ENCODE data around the gene PLCB1. TPM values are rescaled to one million over a fixed set of nuclear protein-coding genes. Genes with fewer than 3 reads are reported as not detected.

PLCB1 gene
- total and polyA plus RNA-seq, 3 experiments from 2014 or later: 8.5 to 9.9 (median 8.8) TPM

GRCh38 chr20:8870652-8871051, 738.6 kb downstream of the PLCB1 start:
- H3K9me3 Mint-ChIP-seq: peaks cover 0 to 2% (median 0%) of the 10 kb centered on the region in 5 donors
- POLR2A ChIA-PET: no interaction called here
- peaks cover 0 to 4% (median 2%) of the 10 kb centered on the region in 3 donors for H3K36me3 Mint-ChIP-seq

DNA sequence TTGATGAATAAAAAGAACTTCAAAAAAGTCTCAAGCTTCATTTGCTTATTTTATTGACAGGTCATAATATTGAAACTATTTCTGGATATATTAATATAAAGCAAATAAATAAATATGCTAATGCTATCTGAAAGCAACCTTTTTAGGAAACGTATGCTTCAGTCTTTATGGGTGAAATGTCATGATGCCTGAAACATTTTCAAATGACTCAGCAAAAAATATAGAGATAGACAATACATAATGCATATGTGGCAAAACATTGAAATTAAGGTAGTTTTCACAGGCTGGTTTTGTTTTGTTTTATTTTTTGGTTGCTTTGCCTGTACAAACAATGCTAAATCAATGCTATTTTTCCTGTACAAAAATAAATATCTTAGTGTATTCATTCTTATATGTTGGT, 742.4 kb downstream of the PLCB1 start:
- no peak overlapping the region for H3K27ac Mint-ChIP-seq
- Histone ChIP-seq H3K4me3 (ENCODE audit: low read length) (no peak overlapping the region), H3K27me3 (ENCODE audit: insufficient read depth, low read length, poor library complexity, severe bottlenecking) (no peaks in the 10 kb centered on the region), H3K9me3 (ENCODE audit: low read length) (no peaks in the 10 kb centered on the region), H3K36me3 (ENCODE audit: insufficient read depth, low read length) (no peaks in the 10 kb centered on the region), H3K4me1 (ENCODE audit: insufficient read depth, low read length) (no peaks in the 10 kb centered on the region), H3K27ac (ENCODE audit: low read depth, low read length) (no peak overlapping the region)
- H3K4me3 Mint-ChIP-seq: no peak overlapping the region
- H3K27me3 Mint-ChIP-seq: no peaks in the 10 kb centered on the region
- H3K9me3 Mint-ChIP-seq: no peaks in the 10 kb centered on the region
- H3K36me3 Mint-ChIP-seq: peaks cover 0 to 4% (median 2%) of the 10 kb centered on the region in 3 donors
- ChIA-PET CTCF (no interaction called here), POLR2A (no interaction called here)
- no peak for DNase-seq
- H3K4me1 Mint-ChIP-seq: no peaks in the 10 kb centered on the region

More at GRCh38 chr20:8870652-8871051, 738.6 kb downstream of the PLCB1 start:
- CTCF ChIA-PET: interaction anchor here (0.6 kb wide), 1 partner anchor 31 kb away, joined by 4 read pairs; no protein-coding TSS in a partner anchor
- no peaks in the 10 kb centered on the region for H3K4me1 Mint-ChIP-seq
- no peaks in the 10 kb centered on the region for H3K27me3 ChIP-seq (ENCODE audit: insufficient read depth, low read length, poor library complexity, severe bottlenecking)
- H3K4me1 ChIP-seq (ENCODE audit: insufficient read depth, low read length): no peaks in the 10 kb centered on the region
- H3K9me3 ChIP-seq (ENCODE audit: low read length): no peaks in the 10 kb centered on the region
- no peak overlapping the region for H3K4me3 Mint-ChIP-seq
- no peak overlapping the region for H3K4me3 ChIP-seq (ENCODE audit: low read length)
- H3K27ac ChIP-seq (ENCODE audit: low read depth, low read length): no peak overlapping the region
- H3K27me3 Mint-ChIP-seq: no peaks in the 10 kb centered on the region
- no peaks in the 10 kb centered on the region for H3K36me3 ChIP-seq (ENCODE audit: insufficient read depth, low read length)
- DNase-seq: no peak
- H3K27ac Mint-ChIP-seq: no peak overlapping the region

DNA sequence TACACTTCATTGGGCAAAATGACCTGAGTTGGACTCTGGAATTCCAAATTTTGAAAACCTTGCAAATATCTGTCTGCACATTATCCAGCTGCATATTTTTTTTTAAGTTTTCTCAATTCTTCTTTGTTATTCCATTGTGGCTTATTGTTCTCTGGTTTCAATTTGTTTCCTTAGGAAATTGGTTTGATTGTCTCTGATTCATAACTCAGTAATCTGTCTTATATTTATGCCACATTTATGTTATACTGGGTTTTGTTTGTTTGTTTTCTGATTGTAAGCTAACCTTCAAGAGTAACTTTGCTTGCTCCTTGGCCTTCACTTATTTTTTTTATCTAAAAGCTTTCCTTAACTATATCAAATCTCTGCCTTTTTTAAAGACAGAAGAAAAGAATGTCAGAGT, 743.5 kb downstream of the PLCB1 start:
- no peak overlapping the region for H3K4me3 Mint-ChIP-seq

GRCh38 chr20:8876366-8876765, 744.3 kb downstream of the PLCB1 start:
- Mint-ChIP-seq H3K4me1 (no peaks in the 10 kb centered on the region), H3K36me3 (peaks cover 2 to 7% (median 6%) of the 10 kb centered on the region in 3 donors), H3K9me3 (no peaks in the 10 kb centered on the region), H3K4me3 (no peak overlapping the region), H3K27ac (no peak overlapping the region), H3K27me3 (no peaks in the 10 kb centered on the region)
- H3K36me3 ChIP-seq (ENCODE audit: insufficient read depth, low read length): no peaks in the 10 kb centered on the region
- no peak overlapping the region for H3K4me3 ChIP-seq (ENCODE audit: low read length)
- no peak for DNase-seq
- no peaks in the 10 kb centered on the region for H3K27me3 ChIP-seq (ENCODE audit: insufficient read depth, low read length, poor library complexity, severe bottlenecking)
- H3K4me1 ChIP-seq (ENCODE audit: insufficient read depth, low read length): no peaks in the 10 kb centered on the region
- POLR2A ChIA-PET: no interaction called here
- no peaks in the 10 kb centered on the region for H3K9me3 ChIP-seq (ENCODE audit: low read length)
- H3K27ac ChIP-seq (ENCODE audit: low read depth, low read length): no peak overlapping the region
- CTCF ChIA-PET: no interaction called here

More for the DNA sequence above, 743.5 kb downstream of the PLCB1 start:
- no peaks in the 10 kb centered on the region for H3K4me1 Mint-ChIP-seq
- CTCF ChIA-PET: no interaction called here
- H3K4me3 ChIP-seq (ENCODE audit: low read length): no peak overlapping the region
- H3K27ac Mint-ChIP-seq: peak overlapping the region in 1 of 8 donors; percentile 41
- H3K27me3 Mint-ChIP-seq: no peaks in the 10 kb centered on the region
- no peaks in the 10 kb centered on the region for H3K27me3 ChIP-seq (ENCODE audit: insufficient read depth, low read length, poor library complexity, severe bottlenecking)
- no peaks in the 10 kb centered on the region for H3K4me1 ChIP-seq (ENCODE audit: insufficient read depth, low read length)
- H3K9me3 ChIP-seq (ENCODE audit: low read length): no peaks in the 10 kb centered on the region
- peaks cover 0 to 3% (median 3%) of the 10 kb centered on the region in 3 donors for H3K36me3 Mint-ChIP-seq
- POLR2A ChIA-PET: no interaction called here
- no peaks in the 10 kb centered on the region for H3K36me3 ChIP-seq (ENCODE audit: insufficient read depth, low read length)
- no peaks in the 10 kb centered on the region for H3K9me3 Mint-ChIP-seq
- DNase-seq: no peak
- no peak overlapping the region for H3K27ac ChIP-seq (ENCODE audit: low read depth, low read length)

GRCh38 chr20:8877294-8877693, 745.2 kb downstream of the PLCB1 start:
- Histone ChIP-seq H3K4me3 (ENCODE audit: low read length) (no peak overlapping the region), H3K36me3 (ENCODE audit: insufficient read depth, low read length) (no peaks in the 10 kb centered on the region), H3K27me3 (ENCODE audit: insufficient read depth, low read length, poor library complexity, severe bottlenecking) (no peaks in the 10 kb centered on the region), H3K4me1 (ENCODE audit: insufficient read depth, low read length) (no peaks in the 10 kb centered on the region), H3K9me3 (ENCODE audit: low read length) (no peaks in the 10 kb centered on the region), H3K27ac (ENCODE audit: low read depth, low read length) (no peak overlapping the region)
- peaks cover 2 to 14% (median 14%) of the 10 kb centered on the region in 3 donors for H3K36me3 Mint-ChIP-seq
- H3K27ac Mint-ChIP-seq: no peak overlapping the region
- no peaks in the 10 kb centered on the region for H3K4me1 Mint-ChIP-seq
- ChIA-PET CTCF (no interaction called here), POLR2A (no interaction called here)
- no peaks in the 10 kb centered on the region for H3K27me3 Mint-ChIP-seq
- no peak overlapping the region for H3K4me3 Mint-ChIP-seq
- H3K9me3 Mint-ChIP-seq: peaks cover 0 to 3% (median 0%) of the 10 kb centered on the region in 5 donors
- DNase-seq: no peak

DNA sequence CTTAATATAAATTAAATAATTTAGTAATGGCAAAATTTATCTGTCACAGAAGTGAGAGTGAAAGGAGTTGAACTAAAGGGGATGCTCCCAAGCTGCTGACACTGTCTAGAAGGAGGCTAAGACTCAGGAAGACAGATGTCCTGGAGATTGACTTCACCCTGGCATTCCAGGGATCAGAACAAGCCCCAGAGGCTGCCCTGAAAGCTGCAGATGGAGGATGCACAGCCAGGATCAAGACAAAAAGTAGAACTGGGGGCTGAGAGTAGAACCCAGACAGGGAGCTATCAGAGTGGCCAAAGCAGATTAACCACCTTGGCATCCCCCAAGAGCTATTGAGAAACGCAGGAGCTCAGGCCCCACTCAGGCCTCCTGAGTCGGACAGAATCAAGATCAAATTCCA, 747.6 kb downstream of the PLCB1 start:
- no peak overlapping the region for H3K4me3 ChIP-seq (ENCODE audit: low read length)
- no peak overlapping the region for H3K27ac Mint-ChIP-seq
- H3K36me3 Mint-ChIP-seq: peaks cover 2 to 25% (median 14%) of the 10 kb centered on the region in 3 donors
- H3K9me3 ChIP-seq (ENCODE audit: low read length): no peaks in the 10 kb centered on the region
- no peaks in the 10 kb centered on the region for H3K4me1 Mint-ChIP-seq
- POLR2A ChIA-PET: no interaction called here
- no peak for DNase-seq
- H3K9me3 Mint-ChIP-seq: peaks cover 0 to 3% (median 0%) of the 10 kb centered on the region in 5 donors
- no peak overlapping the region for H3K4me3 Mint-ChIP-seq
- CTCF ChIA-PET: no interaction called here
- H3K36me3 ChIP-seq (ENCODE audit: insufficient read depth, low read length): no peaks in the 10 kb centered on the region
- no peaks in the 10 kb centered on the region for H3K27me3 ChIP-seq (ENCODE audit: insufficient read depth, low read length, poor library complexity, severe bottlenecking)
- no peaks in the 10 kb centered on the region for H3K27me3 Mint-ChIP-seq
- no peaks in the 10 kb centered on the region for H3K4me1 ChIP-seq (ENCODE audit: insufficient read depth, low read length)
- H3K27ac ChIP-seq (ENCODE audit: low read depth, low read length): no peak overlapping the region

- POLR2A ChIA-PET: no interaction called here
Measured at GRCh38 chr20:8880085-8880853, 748.2 kb downstream of the PLCB1 start.

GRCh38 chr20:8891039-8891438, 759.0 kb downstream of the PLCB1 start:
- H3K4me1 Mint-ChIP-seq: no peaks in the 10 kb centered on the region
- H3K27me3 Mint-ChIP-seq: no peaks in the 10 kb centered on the region
- peaks cover 23 to 33% (median 32%) of the 10 kb centered on the region in 5 donors for H3K9me3 Mint-ChIP-seq
- no peak overlapping the region for H3K27ac Mint-ChIP-seq
- ChIA-PET POLR2A (no interaction called here), CTCF (no interaction called here)
- Histone ChIP-seq H3K36me3 (ENCODE audit: insufficient read depth, low read length) (no peaks in the 10 kb centered on the region), H3K27me3 (ENCODE audit: insufficient read depth, low read length, poor library complexity, severe bottlenecking) (no peaks in the 10 kb centered on the region), H3K27ac (ENCODE audit: low read depth, low read length) (no peak overlapping the region), H3K4me3 (ENCODE audit: low read length) (no peak overlapping the region), H3K9me3 (ENCODE audit: low read length) (no peaks in the 10 kb centered on the region), H3K4me1 (ENCODE audit: insufficient read depth, low read length) (no peaks in the 10 kb centered on the region)
- no peak overlapping the region for H3K4me3 Mint-ChIP-seq
- H3K36me3 Mint-ChIP-seq: peaks cover 0 to 29% (median 3%) of the 10 kb centered on the region in 3 donors
- no peak for DNase-seq

More at GRCh38 chr20:8880085-8880853, 748.2 kb downstream of the PLCB1 start:
- Mint-ChIP-seq H3K36me3 (peaks cover 2 to 25% (median 14%) of the 10 kb centered on the region in 3 donors), H3K27ac (no peak overlapping the region), H3K4me1 (no peaks in the 10 kb centered on the region), H3K9me3 (peaks cover 0 to 6% (median 0%) of the 10 kb centered on the region in 5 donors), H3K4me3 (no peak overlapping the region), H3K27me3 (no peaks in the 10 kb centered on the region)
- no peak for DNase-seq
- Histone ChIP-seq H3K36me3 (ENCODE audit: insufficient read depth, low read length) (no peaks in the 10 kb centered on the region), H3K27ac (ENCODE audit: low read depth, low read length) (no peak overlapping the region), H3K27me3 (ENCODE audit: insufficient read depth, low read length, poor library complexity, severe bottlenecking) (no peaks in the 10 kb centered on the region), H3K4me1 (ENCODE audit: insufficient read depth, low read length) (no peaks in the 10 kb centered on the region), H3K4me3 (ENCODE audit: low read length) (no peak overlapping the region), H3K9me3 (ENCODE audit: low read length) (no peaks in the 10 kb centered on the region)
- CTCF ChIA-PET: no interaction called here
